ENCODE measurements around the gene ZFHX2. TPM values are rescaled to one million over a fixed set of nuclear protein-coding genes. Genes with fewer than 3 reads are reported as not detected.
A peak's percentile ranks its signal among the peaks of the same experiment; 100 is the strongest.

ZFHX2 gene
- total and polyA plus RNA-seq, 4 experiments from 2014 or later: 0.35 to 0.36 TPM; not detected in 2

- Mint-ChIP-seq H3K9me3 (no peaks in the 10 kb centered on the region), H3K4me1 (peaks cover 15 to 36% (median 27%) of the 10 kb centered on the region in 4 donors), H3K27ac (peak overlapping the region; percentile 82 to 98 (median 97)), H3K36me3 (peaks cover 18 to 32% of the 10 kb centered on the region in 2 donors), H3K27me3 (no peaks in the 10 kb centered on the region), H3K4me3 (peak overlapping the region; percentile 95 to 99 (median 96))
- DNase-seq: no peak
- Histone ChIP-seq H3K27me3 (ENCODE audit: insufficient read depth, low read length) (no peaks in the 10 kb centered on the region), H3K4me3 (ENCODE audit: low read length in 2 of 2) (peak overlapping the region; percentile 84 to 97), H3K36me3 (ENCODE audit: insufficient read depth, low read length) (peaks cover 36% of the 10 kb centered on the region), H3K9me3 (ENCODE audit: control insufficient read depth in 1 of 2, low read length in 2 of 2) (no peaks in the 10 kb centered on the region), H3K4me1 (ENCODE audit: insufficient read depth, low read length) (peaks cover 28% of the 10 kb centered on the region), H3K27ac (ENCODE audit: low read depth, low read length) (peak overlapping the region; percentile 86)
- intact Hi-C loops (cut with micrococcal nuclease): loop anchor here (1.0 to 10.0 kb wide), 5 partner anchors 10 to 885 kb away; partner anchors contain the start of genes ACIN1, AP1G2, C14orf119 and NGDN
- ChIA-PET CTCF (ENCODE audit: partially characterized antibody) (interaction anchor here (1.4 to 9.5 kb wide), 4 partner anchors 11 to 80 kb away, joined by 4 to 174 read pairs (median 54); partner anchors contain the start of gene AP1G2), POLR2A (ENCODE audit: partially characterized antibody) (interaction anchor here (0.8 to 3.7 kb wide), 4 partner anchors 9 to 255 kb away, joined by 3 to 44 read pairs (median 4); partner anchors contain the start of genes AP1G2 and PABPN1)
Observed at GRCh38 chr14:23556700-23557440, 5.3 kb upstream of the ZFHX2 start.

- peak within 1 kb of the TSS; percentile 82 to 98 (median 97) for H3K27ac Mint-ChIP-seq
- CTCF ChIA-PET (ENCODE audit: partially characterized antibody): interaction anchor here (0.8 to 9.5 kb wide), 7 partner anchors 12 to 80 kb away, joined by 3 to 174 read pairs (median 14); partner anchors contain the start of gene AP1G2
- peak; percentile 90 to 97 (median 92) for DNase-seq
Observed at GRCh38 chr14:23555882-23556699, 4.5 kb upstream of the ZFHX2 start, which contains the start of gene THTPA. Gene THTPA, plus strand, starts transcription at chr14:23556271. Its CDS starts 487 bp downstream, at chr14:23556758.

GRCh38 chr14:23555533-23555881, 3.9 kb upstream of the ZFHX2 start:
- H3K36me3 ChIP-seq (ENCODE audit: insufficient read depth, low read length): peaks cover 23% of the 10 kb centered on the region
- H3K4me1 Mint-ChIP-seq: peaks cover 15 to 44% (median 28%) of the 10 kb centered on the region in 4 donors
- CTCF ChIA-PET (ENCODE audit: partially characterized antibody): interaction anchor here (0.8 to 4.1 kb wide), 4 partner anchors 12 to 79 kb away, joined by 3 to 24 read pairs (median 10); partner anchors contain the start of gene AP1G2
- no peaks in the 10 kb centered on the region for H3K9me3 ChIP-seq (ENCODE audit: control insufficient read depth in 1 of 2, low read length in 2 of 2)
- POLR2A ChIA-PET (ENCODE audit: partially characterized antibody): interaction anchor here (0.6 to 2.9 kb wide), 8 partner anchors 10 to 687 kb away, joined by 3 to 17 read pairs (median 4); partner anchors contain the start of genes AP1G2, NGDN, PABPN1 and TINF2
- H3K4me3 Mint-ChIP-seq: peak overlapping the region; percentile 95 to 99 (median 96)
- H3K4me3 ChIP-seq (ENCODE audit: low read length in 2 of 2): peak overlapping the region; percentile 84 to 97
- H3K27me3 Mint-ChIP-seq: peaks cover 0 to 2% of the 10 kb centered on the region in 2 donors
- DNase-seq: no peak
- H3K27ac Mint-ChIP-seq: peak overlapping the region; percentile 82 to 98 (median 97)
- H3K36me3 Mint-ChIP-seq: peaks cover 10 to 20% of the 10 kb centered on the region in 2 donors
- H3K27me3 ChIP-seq (ENCODE audit: insufficient read depth, low read length): no peaks in the 10 kb centered on the region
- H3K27ac ChIP-seq (ENCODE audit: low read depth, low read length): peak overlapping the region; percentile 86
- intact Hi-C loops (cut with micrococcal nuclease): loop anchor here (5.0 to 10.0 kb wide), 2 partner anchors 461 to 887 kb away; partner anchors contain the start of genes ACIN1, C14orf119 and SDR39U1
- no peaks in the 10 kb centered on the region for H3K9me3 Mint-ChIP-seq
- H3K4me1 ChIP-seq (ENCODE audit: insufficient read depth, low read length): peaks cover 39% of the 10 kb centered on the region

More at GRCh38 chr14:23555882-23556699, 4.5 kb upstream of the ZFHX2 start, which contains the start of gene THTPA:
- Mint-ChIP-seq H3K4me3 (peak within 1 kb of the TSS; percentile 95 to 99 (median 96)), H3K27me3 (peaks cover 0 to 2% of the 10 kb centered on the region in 2 donors), H3K9me3 (no peaks in the 10 kb centered on the region), H3K4me1 (peaks cover 15 to 44% (median 28%) of the 10 kb centered on the region in 4 donors), H3K36me3 (peaks cover 13 to 25% of the 10 kb centered on the region in 2 donors)
- no peaks in the 10 kb centered on the region for H3K27me3 ChIP-seq (ENCODE audit: insufficient read depth, low read length)
- H3K36me3 ChIP-seq (ENCODE audit: insufficient read depth, low read length): peaks cover 28% of the 10 kb centered on the region
- H3K9me3 ChIP-seq (ENCODE audit: control insufficient read depth in 1 of 2, low read length in 2 of 2): no peaks in the 10 kb centered on the region
- POLR2A ChIA-PET (ENCODE audit: partially characterized antibody): interaction anchor here (0.6 to 3.7 kb wide), 11 partner anchors 8 to 686 kb away, joined by 3 to 44 read pairs (median 3); partner anchors contain the start of genes AP1G2, NGDN, PABPN1 and TINF2
- intact Hi-C loops (cut with micrococcal nuclease): loop anchor here (1.0 to 10.0 kb wide), 5 partner anchors 11 to 886 kb away; partner anchors contain the start of genes ACIN1, AP1G2, C14orf119 and NGDN
- H3K4me3 ChIP-seq (ENCODE audit: low read length in 2 of 2): peak within 1 kb of the TSS; percentile 84 to 97
- peak within 1 kb of the TSS; percentile 86 for H3K27ac ChIP-seq (ENCODE audit: low read depth, low read length)
- H3K4me1 ChIP-seq (ENCODE audit: insufficient read depth, low read length): peaks cover 33% of the 10 kb centered on the region

GRCh38 chr14:23550812-23551265, 726 bp downstream of the ZFHX2 start:
- H3K36me3 Mint-ChIP-seq: peaks cover 0 to 1% of the 10 kb centered on the region in 2 donors
- Histone ChIP-seq H3K4me3 (ENCODE audit: low read length in 2 of 2) (peak overlapping the region; percentile 23 to 71), H3K27ac (ENCODE audit: low read depth, low read length) (peak overlapping the region; percentile 39), H3K27me3 (ENCODE audit: insufficient read depth, low read length) (no peaks in the 10 kb centered on the region), H3K4me1 (ENCODE audit: insufficient read depth, low read length) (peaks cover 19% of the 10 kb centered on the region), H3K9me3 (ENCODE audit: control insufficient read depth in 1 of 2, low read length in 2 of 2) (no peaks in the 10 kb centered on the region), H3K36me3 (ENCODE audit: insufficient read depth, low read length) (no peaks in the 10 kb centered on the region)
- intact Hi-C loops (cut with micrococcal nuclease): loop anchor here (1.0 to 10.0 kb wide), 2 partner anchors 250 to 456 kb away; partner anchors contain the start of genes ACIN1 and C14orf119
- peak overlapping the region in 3 of 7 donors; percentile 66 to 80 (median 79) for H3K27ac Mint-ChIP-seq
- DNase-seq: no peak
- peaks cover 0 to 2% of the 10 kb centered on the region in 2 donors for H3K27me3 Mint-ChIP-seq
- ChIA-PET POLR2A (ENCODE audit: partially characterized antibody) (no interaction called here), CTCF (ENCODE audit: partially characterized antibody) (interaction anchor here (2.8 kb wide), 1 partner anchor 8 kb away, joined by 15 read pairs; no protein-coding TSS in a partner anchor)
- H3K9me3 Mint-ChIP-seq: no peaks in the 10 kb centered on the region
- H3K4me1 Mint-ChIP-seq: peaks cover 4 to 19% (median 10%) of the 10 kb centered on the region in 4 donors
- H3K4me3 Mint-ChIP-seq: peak overlapping the region in 2 of 8 donors; percentile 34 to 78

- ChIA-PET CTCF (ENCODE audit: partially characterized antibody) (interaction anchor here (0.8 to 2.8 kb wide), 5 partner anchors 9 to 82 kb away, joined by 3 to 15 read pairs (median 3); no protein-coding TSS in a partner anchor), POLR2A (ENCODE audit: partially characterized antibody) (interaction anchor here (1.1 kb wide), 1 partner anchor 8 kb away, joined by 3 read pairs; no protein-coding TSS in a partner anchor)
- H3K4me3 Mint-ChIP-seq: no peak overlapping the region
- no peak for DNase-seq
- H3K27me3 ChIP-seq (ENCODE audit: insufficient read depth, low read length): no peaks in the 10 kb centered on the region
- H3K27ac ChIP-seq (ENCODE audit: low read depth, low read length): no peak overlapping the region
- no peaks in the 10 kb centered on the region for H3K36me3 Mint-ChIP-seq
- no peak overlapping the region for H3K4me3 ChIP-seq (ENCODE audit: low read length in 2 of 2)
- no peaks in the 10 kb centered on the region for H3K9me3 ChIP-seq (ENCODE audit: control insufficient read depth in 1 of 2, low read length in 2 of 2)
- H3K9me3 Mint-ChIP-seq: no peaks in the 10 kb centered on the region
- peaks cover 0 to 2% of the 10 kb centered on the region in 2 donors for H3K27me3 Mint-ChIP-seq
- intact Hi-C loops (cut with micrococcal nuclease): loop anchor here (10.0 kb wide), 1 partner anchor 455 kb away; the partner anchor contains the start of genes ACIN1 and C14orf119
- H3K36me3 ChIP-seq (ENCODE audit: insufficient read depth, low read length): no peaks in the 10 kb centered on the region
- peaks cover 17% of the 10 kb centered on the region for H3K4me1 ChIP-seq (ENCODE audit: insufficient read depth, low read length)
- H3K4me1 Mint-ChIP-seq: peaks cover 2 to 14% (median 5%) of the 10 kb centered on the region in 4 donors
- no peak overlapping the region for H3K27ac Mint-ChIP-seq
Observed at GRCh38 chr14:23550131-23550811, 1.3 kb downstream of the ZFHX2 start.

All from CD4-positive, alpha-beta memory T cell (primary cell).